GM12873 (cell line): ENCODE data around the gene MRPL34.

ENCODE experiments used
- CTCF ChIP-seq: IDR thresholded peaks from 2 replicates; pipeline ENCODE4 v1.5.1; 2012; ENCODE audit warnings: low read depth, mild to moderate bottlenecking, moderate library complexity, low read length, control low read depth; ENCODE audit not compliant: insufficient read depth; ENCODE audit errors: missing control alignments

MRPL34 gene

GRCh38 chr19:17347877-17348276, 42.2 kb downstream of the MRPL34 start:
- TF ChIP-seq CTCF = no peak

GRCh38 chr19:17348700-17349099, 43.0 kb downstream of the MRPL34 start:
- no peak for TF ChIP-seq CTCF

GRCh38 chr19:17351815-17352435, 46.3 kb downstream of the MRPL34 start:
- no peak for TF ChIP-seq CTCF

GRCh38 chr19:17352608-17353280, 47.1 kb downstream of the MRPL34 start:
- TF ChIP-seq CTCF = no peak

- no peak for TF ChIP-seq CTCF
Measured at GRCh38 chr19:17353386-17353785, 47.7 kb downstream of the MRPL34 start.
